Aorta (tissue), 5 donors: ENCODE data around the gene ZBTB40. TPM values are rescaled to one million over a fixed set of nuclear protein-coding genes. Genes with fewer than 3 reads are reported as not detected.

Experiments used
- ATAC-seq: fragments of 200-7000 bp; cut with Tn5 transposase; one replicate; pipeline ENCODE4 v1.9.1; 2022; ENCODE audit warnings: moderate library complexity; ENCODE audit not compliant: low FRiP score
- DNase-seq, 2 donors: peaks; one replicate each; pipeline ENCODE4 v3.0.0-alpha.2; 2020
- H3K27ac ChIP-seq, 2 donors: one replicate each; pipeline ENCODE4 v1.5.1; 2013; ENCODE audit warnings: low read length in 2 of 2, mild to moderate bottlenecking in 2 of 2, moderate library complexity in 2 of 2, control low read depth in 1 of 2, inconsistent platforms in 1 of 2, low read depth in 1 of 2
- H3K27me3 ChIP-seq, 2 donors: one replicate each; pipeline ENCODE4 v1.6.1; 2013; ENCODE audit warnings: control low read depth in 1 of 2, low read length in 1 of 2, mild to moderate bottlenecking in 1 of 2, moderate library complexity in 1 of 2; ENCODE audit not compliant: insufficient read depth in 2 of 2, control insufficient read depth in 1 of 2
- H3K36me3 ChIP-seq, 2 donors: one replicate each; pipeline ENCODE4 v1.6.1; 2013; ENCODE audit warnings: control low read depth in 1 of 2, low read length in 1 of 2, mild to moderate bottlenecking in 1 of 2; ENCODE audit not compliant: insufficient read depth in 2 of 2, control insufficient read depth in 1 of 2
- H3K4me1 ChIP-seq, 2 donors: one replicate each; pipeline ENCODE4 v1.6.1; 2013; ENCODE audit warnings: low read length in 2 of 2, control low read depth in 1 of 2, mild to moderate bottlenecking in 1 of 2, moderate library complexity in 1 of 2; ENCODE audit not compliant: insufficient read depth in 2 of 2, control insufficient read depth in 1 of 2
- H3K4me3 ChIP-seq, 2 donors: one replicate each; pipeline ENCODE4 v1.5.1; 2013; ENCODE audit warnings: low read length in 2 of 2, control low read depth in 1 of 2, mild to moderate bottlenecking in 1 of 2
- H3K9me3 ChIP-seq: one replicate; pipeline ENCODE4 v1.6.1; 2013; ENCODE audit warnings: mild to moderate bottlenecking, low read length; ENCODE audit not compliant: control insufficient read depth
- WGBS, 2 donors: extraction: QIAGEN DNeasy Blood & Tissue Kit; methylation state at CpG; one replicate each; pipeline ENCODE4 v1.1.7; 2013; 5-methylcytosine and 5-hydroxymethylcytosine counted together
- intact Hi-C, 2 donors: fragments of 100-400 bp; cut with DNase I; formaldehyde crosslinking; loops; one replicate each; pipeline versions ENCODE4 v1.14.2 to v1.15.0; 2022
- polyA plus RNA-seq, 2 donors: library from polyadenylated mRNA; stranded (reverse); fragments of 200-250 nt; gene quantifications; one replicate each; pipeline ENCODE4 v1.2.3, GENCODE V29; 2013
- total RNA-seq, 2 donors: library from RNA; stranded (reverse); fragmentation: NEBNext Ultra II Directional; extraction: Animal tissue kit (Norgen Biotek cat#: 25700); gene quantifications; one replicate each; pipeline ENCODE4 v1.2.1, GENCODE V29; 2021
- donor health status: healthy with polysubstance abuse.
- donor health status: Bipolar disorder and iron deficiency.
- donor health status: DM: no; HTN: no; CAD: no.
- donor health status: DM: no; HTN: no; CAD: no.
- donor health status: DM: yes; HTN: yes; CAD: no.

ZBTB40 gene
- total and polyA plus RNA-seq, 4 donors: 4.4 to 24.9 (median 20.2) TPM

GRCh38 chr1:22536506-22536905 lies 84.9 kb downstream of the ZBTB40 start:
- WGBS, 2 donors: 89 to 91% methylated on average over 7 of the region's 7 CpGs
- no peak overlapping the region for H3K27ac ChIP-seq
- H3K4me1 ChIP-seq: no peaks in the 10 kb centered on the region
- DNase-seq: no peak
- intact Hi-C loops: loop anchor here in 1 of 2 donors (10.0 kb wide), 1 partner anchor 92 kb away; no protein-coding TSS in a partner anchor
- peaks cover 0 to 2% of the 10 kb centered on the region in 2 donors for H3K36me3 ChIP-seq
- no peaks in the 10 kb centered on the region for H3K9me3 ChIP-seq
- no peaks in the 10 kb centered on the region for H3K27me3 ChIP-seq
- no peak overlapping the region for H3K4me3 ChIP-seq
- no peak for ATAC-seq

- intact Hi-C loops: loop anchor here in 1 of 2 donors (10.0 kb wide), 1 partner anchor 93 kb away; no protein-coding TSS in a partner anchor
- DNase-seq (no peak), ATAC-seq (no peak)
- H3K27ac ChIP-seq: no peak overlapping the region
- H3K4me3 ChIP-seq: no peak overlapping the region
- WGBS, 2 donors: 78 to 84% methylated on average over 13 of the region's 13 CpGs
- H3K27me3 ChIP-seq: no peaks in the 10 kb centered on the region
- peaks cover 0 to 2% of the 10 kb centered on the region in 2 donors for H3K36me3 ChIP-seq
- no peaks in the 10 kb centered on the region for H3K9me3 ChIP-seq
- H3K4me1 ChIP-seq: no peaks in the 10 kb centered on the region
Measured at GRCh38 chr1:22537441-22538139, 85.9 kb downstream of the ZBTB40 start.

DNA sequence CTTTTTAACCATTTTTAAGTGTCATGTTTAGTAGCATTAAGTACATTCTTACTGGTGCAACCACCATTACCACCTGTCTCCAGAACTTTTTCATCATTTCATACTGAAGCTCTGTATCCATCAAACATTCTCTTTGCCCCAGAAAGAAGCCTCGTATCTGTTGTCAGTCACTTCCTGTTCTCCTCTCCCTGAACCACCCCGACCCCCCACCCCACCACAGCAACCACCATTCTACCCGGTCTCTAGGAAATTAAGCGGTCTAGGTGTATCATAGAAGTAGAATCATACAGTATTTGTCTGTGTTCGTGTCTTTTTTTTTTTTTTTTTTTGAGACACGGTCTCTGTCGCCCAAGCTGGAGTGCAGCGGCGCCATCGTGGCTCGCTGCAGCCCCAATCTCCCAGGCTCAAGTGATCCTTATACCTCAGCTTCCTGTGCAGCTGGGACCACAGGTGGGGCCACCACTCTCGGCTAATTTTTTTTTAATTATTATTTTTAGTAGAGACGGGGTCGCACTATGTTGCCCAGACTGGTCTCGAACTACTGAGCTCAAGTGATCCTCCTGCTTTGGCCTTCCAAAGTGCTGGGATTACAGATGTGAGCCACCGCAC lies 88.0 kb downstream of the ZBTB40 start:
- Histone ChIP-seq H3K9me3 (no peaks in the 10 kb centered on the region), H3K4me1 (no peaks in the 10 kb centered on the region), H3K36me3 (peaks cover 0 to 2% of the 10 kb centered on the region in 2 donors), H3K27me3 (no peaks in the 10 kb centered on the region), H3K4me3 (no peak overlapping the region), H3K27ac (no peak overlapping the region)
- ATAC-seq (no peak), DNase-seq (no peak)
- 91% methylated on average over 15 to 16 of the region's 16 CpGs for WGBS, 2 donors
- intact Hi-C loops: loop anchor here in 1 of 2 donors (10.0 kb wide), 1 partner anchor 95 kb away; no protein-coding TSS in a partner anchor

DNA sequence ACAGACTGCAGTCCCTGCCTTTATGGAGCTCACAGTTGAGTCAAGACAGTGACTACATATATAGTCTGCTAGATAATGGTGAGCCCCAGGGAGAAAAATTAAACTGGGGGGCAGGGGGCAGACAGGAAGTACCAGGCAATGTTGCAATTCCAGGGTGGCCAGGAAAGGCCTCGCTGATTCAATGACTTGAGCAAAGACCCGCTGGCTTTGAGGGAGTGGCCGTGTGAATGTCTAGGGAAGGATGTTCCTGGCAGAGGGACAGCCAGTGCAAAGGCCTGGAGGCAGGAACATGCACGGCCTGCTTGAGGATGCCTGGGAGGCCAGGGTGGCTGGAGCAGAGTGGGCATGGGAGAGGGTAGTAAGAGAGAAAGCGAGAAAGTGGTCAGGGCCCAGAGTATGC lies 88.7 kb downstream of the ZBTB40 start:
- ATAC-seq: no peak
- WGBS, 2 donors: 66 to 74% methylated on average over 5 of the region's 5 CpGs

DNA sequence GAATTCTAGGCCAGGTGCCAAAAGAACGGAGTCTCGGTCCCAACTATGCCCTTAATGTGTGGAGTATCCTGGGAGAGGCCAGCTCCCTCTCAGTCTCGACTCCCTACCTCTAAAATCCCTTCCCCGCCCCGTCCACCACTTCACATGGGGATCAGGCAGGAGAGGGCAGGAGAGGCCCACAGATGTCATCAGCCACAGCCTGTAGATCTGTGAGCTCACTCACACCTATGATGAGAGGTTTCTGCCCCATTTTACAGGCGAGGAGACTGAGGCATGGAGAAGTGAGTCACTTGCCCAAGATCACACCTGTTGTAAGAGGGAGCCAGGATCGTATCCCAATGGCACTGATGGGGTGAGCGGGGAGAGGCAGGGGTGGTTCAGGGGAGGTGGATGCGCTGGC lies 91.2 kb downstream of the ZBTB40 start:
- 76 to 77% methylated on average over 9 of the region's 9 CpGs for WGBS, 2 donors
- Histone ChIP-seq H3K4me3 (no peak overlapping the region), H3K4me1 (no peaks in the 10 kb centered on the region), H3K27me3 (no peaks in the 10 kb centered on the region), H3K36me3 (no peaks in the 10 kb centered on the region), H3K27ac (no peak overlapping the region), H3K9me3 (no peaks in the 10 kb centered on the region)
- ATAC-seq (no peak), DNase-seq (no peak)
- intact Hi-C loops: no loop called here

More for the DNA sequence above, 88.7 kb downstream of the ZBTB40 start:
- intact Hi-C loops: no loop called here
- no peak for DNase-seq
- H3K27me3 ChIP-seq: no peaks in the 10 kb centered on the region
- no peak overlapping the region for H3K4me3 ChIP-seq
- no peaks in the 10 kb centered on the region for H3K4me1 ChIP-seq
- no peak overlapping the region for H3K27ac ChIP-seq
- peaks cover 0 to 1% of the 10 kb centered on the region in 2 donors for H3K36me3 ChIP-seq
- H3K9me3 ChIP-seq: no peaks in the 10 kb centered on the region

- Histone ChIP-seq H3K4me3 (no peak overlapping the region), H3K9me3 (no peaks in the 10 kb centered on the region), H3K27me3 (no peaks in the 10 kb centered on the region), H3K36me3 (no peaks in the 10 kb centered on the region), H3K4me1 (no peaks in the 10 kb centered on the region), H3K27ac (no peak overlapping the region)
- no peak for ATAC-seq
- intact Hi-C loops: no loop called here
- WGBS, 2 donors: 79 to 82% methylated on average over 6 of the region's 6 CpGs
- no peak for DNase-seq
Measured at GRCh38 chr1:22543679-22544078, 92.0 kb downstream of the ZBTB40 start.

GRCh38 chr1:22544606-22545005 lies 93.0 kb downstream of the ZBTB40 start:
- no peak for ATAC-seq
- Histone ChIP-seq H3K27me3 (no peaks in the 10 kb centered on the region), H3K4me3 (no peak overlapping the region), H3K4me1 (no peaks in the 10 kb centered on the region), H3K9me3 (no peaks in the 10 kb centered on the region), H3K27ac (no peak overlapping the region), H3K36me3 (no peaks in the 10 kb centered on the region)
- WGBS, 2 donors: 85 to 88% methylated on average over 12 of the region's 12 CpGs
- no peak for DNase-seq
- intact Hi-C loops: no loop called here

DNA sequence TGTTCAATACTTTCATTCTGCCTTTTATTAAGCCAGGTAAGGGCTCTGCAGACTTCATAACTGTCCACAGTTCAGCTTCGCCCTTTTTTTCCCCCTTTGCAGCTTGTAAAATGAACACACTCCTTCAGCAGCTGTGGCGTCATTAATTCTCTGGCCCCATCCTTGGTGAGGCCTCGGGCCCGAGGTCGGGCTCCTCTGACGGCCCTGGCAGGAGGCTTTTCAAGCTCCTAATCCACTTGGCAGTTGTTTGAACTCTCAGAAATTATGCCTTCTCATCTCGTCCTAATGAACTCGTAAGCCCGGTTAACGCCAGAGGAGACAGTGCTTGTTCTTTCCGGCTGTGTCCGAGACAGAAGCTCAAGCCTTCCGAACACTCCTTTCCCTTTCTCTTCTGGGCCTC lies 93.5 kb downstream of the ZBTB40 start:
- no peaks in the 10 kb centered on the region for H3K9me3 ChIP-seq
- WGBS, 2 donors: 69 to 73% methylated on average over 13 of the region's 13 CpGs
- ATAC-seq: no peak
- no peaks in the 10 kb centered on the region for H3K36me3 ChIP-seq
- H3K27me3 ChIP-seq: no peaks in the 10 kb centered on the region
- no peaks in the 10 kb centered on the region for H3K4me1 ChIP-seq
- intact Hi-C loops: no loop called here
- H3K27ac ChIP-seq: no peak overlapping the region
- no peak for DNase-seq
- H3K4me3 ChIP-seq: no peak overlapping the region
